ENCODE measurements around the gene KRTAP10-12. TPM values are rescaled to one million over a fixed set of nuclear protein-coding genes. Genes with fewer than 3 reads are reported as not detected.

Gene KRTAP10-12
- total RNA-seq, 1 experiment from 2014 or later: not detected

DNA sequence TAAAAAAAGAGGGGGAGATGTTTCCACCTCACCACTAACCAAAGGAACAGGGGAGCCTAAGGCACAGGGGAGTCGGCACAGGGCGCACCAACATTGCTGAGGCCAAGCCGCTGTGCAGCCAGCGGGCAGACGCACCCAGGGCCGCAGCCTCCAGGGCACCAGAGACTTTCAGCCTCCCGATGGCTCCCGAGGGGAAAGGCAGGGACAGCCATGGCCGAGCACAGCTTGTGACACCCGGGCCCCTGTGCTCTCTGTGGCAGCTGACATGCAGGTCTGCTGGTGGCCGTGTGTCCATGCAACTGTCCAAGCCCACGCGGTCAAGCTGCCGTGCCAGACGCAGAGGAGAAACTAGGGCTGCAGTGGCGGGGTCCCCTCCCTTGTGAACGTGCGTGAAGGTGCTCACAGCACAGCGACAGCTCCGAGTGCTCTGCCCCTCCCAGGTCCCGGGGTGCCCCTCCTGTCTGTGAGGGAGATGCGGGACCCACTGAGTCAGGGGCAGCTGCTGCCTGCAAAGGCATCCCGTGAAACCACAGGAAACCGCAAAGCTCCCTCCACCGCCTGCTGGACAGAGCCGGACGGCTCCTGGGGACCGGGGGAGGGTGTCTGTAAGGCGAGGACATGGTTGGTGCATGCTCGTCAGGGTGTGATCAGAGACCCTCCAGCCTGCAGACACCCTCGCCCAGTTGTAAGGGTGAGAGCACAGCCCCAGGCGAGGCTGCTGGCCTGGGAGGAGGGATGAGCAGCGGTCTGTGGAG lies 48.2 kb upstream of the KRTAP10-12 start (continued):
- TF ChIP-seq JAZF1 (CRISPR knock-in tag; IDR thresholded peaks at IDR 0.05): no peak

DNA sequence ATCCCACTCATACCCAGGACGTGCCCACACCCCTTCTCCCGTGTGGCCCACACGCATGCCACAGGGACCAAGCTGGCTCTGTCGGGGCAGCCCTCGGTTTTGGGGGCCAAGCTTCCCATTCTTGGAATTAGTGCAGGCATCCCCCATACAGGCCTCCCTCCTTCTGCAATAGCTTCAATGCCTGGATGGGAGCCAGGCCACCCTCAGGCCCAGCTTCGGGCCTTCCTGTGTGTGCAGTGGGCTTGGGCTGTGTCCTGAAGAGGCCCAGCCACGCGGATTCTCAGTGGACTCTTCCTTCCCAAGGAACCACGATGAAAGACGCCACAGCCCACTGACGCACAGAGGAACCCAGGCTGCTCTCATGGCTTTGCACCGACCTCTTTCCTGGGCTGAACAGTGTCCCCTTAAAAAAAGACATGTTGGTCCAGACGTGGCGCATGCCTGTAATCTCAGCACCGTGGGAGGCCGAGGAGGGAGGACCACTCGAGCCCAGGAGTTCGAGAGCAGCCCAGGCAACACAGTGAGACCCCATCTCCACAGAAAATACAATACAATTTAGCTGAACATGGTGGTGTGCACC lies 47.4 kb upstream of the KRTAP10-12 start:
- Mint-ChIP-seq H3K27ac (no peak overlapping the region), H3K4me1 (peaks cover 10% of the 10 kb centered on the region), H3K27me3 (ENCODE audit: low read depth) (peaks cover 10% of the 10 kb centered on the region), H3K36me3 (peaks cover 11% of the 10 kb centered on the region), H3K4me3 (no peak overlapping the region), H3K9me3 (peaks cover 13% of the 10 kb centered on the region)
- no peak for ATAC-seq
- TF ChIP-seq, protein P1, sequence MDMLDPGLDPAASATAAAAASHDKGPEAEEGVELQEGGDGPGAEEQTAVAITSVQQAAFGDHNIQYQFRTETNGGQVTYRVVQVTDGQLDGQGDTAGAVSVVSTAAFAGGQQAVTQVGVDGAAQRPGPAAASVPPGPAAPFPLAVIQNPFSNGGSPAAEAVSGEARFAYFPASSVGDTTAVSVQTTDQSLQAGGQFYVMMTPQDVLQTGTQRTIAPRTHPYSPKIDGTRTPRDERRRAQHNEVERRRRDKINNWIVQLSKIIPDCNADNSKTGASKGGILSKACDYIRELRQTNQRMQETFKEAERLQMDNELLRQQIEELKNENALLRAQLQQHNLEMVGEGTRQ (CRISPR knock-in tag; IDR thresholded peaks at IDR 0.05): no peak
- no peak for TF ChIP-seq SMAD4 (CRISPR knock-in tag; IDR thresholded peaks at IDR 0.05)
- TF ChIP-seq ZNF232 (CRISPR knock-in tag; IDR thresholded peaks at IDR 0.05): no peak
- TF ChIP-seq, protein P2, sequence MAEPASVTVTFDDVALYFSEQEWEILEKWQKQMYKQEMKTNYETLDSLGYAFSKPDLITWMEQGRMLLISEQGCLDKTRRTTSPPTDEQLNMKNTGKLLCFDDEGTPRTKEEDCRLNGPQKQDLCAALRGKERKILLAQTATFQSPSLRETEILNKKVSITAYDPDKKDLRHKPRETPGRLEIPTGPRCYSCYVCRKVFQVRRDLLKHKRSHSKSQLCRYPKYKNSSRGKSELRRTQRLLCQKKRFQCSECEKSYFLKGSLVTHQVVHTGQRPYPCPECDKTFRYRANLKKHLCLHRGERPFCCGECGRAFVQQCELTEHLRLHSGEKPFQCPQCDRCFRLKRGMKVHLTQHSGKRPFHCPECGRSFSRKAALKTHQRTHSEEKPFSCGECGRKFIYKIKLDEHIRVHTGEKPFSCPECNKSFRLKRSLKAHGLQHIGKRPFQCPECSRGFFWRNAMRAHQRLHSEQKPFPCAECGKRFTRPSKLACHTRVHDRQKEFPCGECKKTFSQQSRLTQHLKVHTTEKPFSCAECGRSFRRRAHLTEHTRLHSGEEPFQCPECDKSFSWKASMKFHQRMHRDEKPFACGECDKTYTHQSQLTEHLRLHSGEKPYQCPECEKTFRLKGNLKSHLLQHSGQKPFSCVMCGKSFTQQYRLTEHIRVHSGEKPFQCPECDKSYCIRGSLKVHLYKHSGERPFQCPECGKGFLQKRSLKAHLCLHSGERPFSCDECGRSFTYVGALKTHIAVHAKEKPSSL (CRISPR knock-in tag; conservative IDR thresholded peaks at IDR 0.05): no peak
- no peak for TF ChIP-seq GTF2I (CRISPR knock-in tag; conservative IDR thresholded peaks at IDR 0.05)
- no peak for TF ChIP-seq GRHL2 (CRISPR knock-in tag; IDR thresholded peaks at IDR 0.05; ENCODE audit: insufficient replicate concordance, severe bottlenecking)
- TF ChIP-seq, protein P3, sequence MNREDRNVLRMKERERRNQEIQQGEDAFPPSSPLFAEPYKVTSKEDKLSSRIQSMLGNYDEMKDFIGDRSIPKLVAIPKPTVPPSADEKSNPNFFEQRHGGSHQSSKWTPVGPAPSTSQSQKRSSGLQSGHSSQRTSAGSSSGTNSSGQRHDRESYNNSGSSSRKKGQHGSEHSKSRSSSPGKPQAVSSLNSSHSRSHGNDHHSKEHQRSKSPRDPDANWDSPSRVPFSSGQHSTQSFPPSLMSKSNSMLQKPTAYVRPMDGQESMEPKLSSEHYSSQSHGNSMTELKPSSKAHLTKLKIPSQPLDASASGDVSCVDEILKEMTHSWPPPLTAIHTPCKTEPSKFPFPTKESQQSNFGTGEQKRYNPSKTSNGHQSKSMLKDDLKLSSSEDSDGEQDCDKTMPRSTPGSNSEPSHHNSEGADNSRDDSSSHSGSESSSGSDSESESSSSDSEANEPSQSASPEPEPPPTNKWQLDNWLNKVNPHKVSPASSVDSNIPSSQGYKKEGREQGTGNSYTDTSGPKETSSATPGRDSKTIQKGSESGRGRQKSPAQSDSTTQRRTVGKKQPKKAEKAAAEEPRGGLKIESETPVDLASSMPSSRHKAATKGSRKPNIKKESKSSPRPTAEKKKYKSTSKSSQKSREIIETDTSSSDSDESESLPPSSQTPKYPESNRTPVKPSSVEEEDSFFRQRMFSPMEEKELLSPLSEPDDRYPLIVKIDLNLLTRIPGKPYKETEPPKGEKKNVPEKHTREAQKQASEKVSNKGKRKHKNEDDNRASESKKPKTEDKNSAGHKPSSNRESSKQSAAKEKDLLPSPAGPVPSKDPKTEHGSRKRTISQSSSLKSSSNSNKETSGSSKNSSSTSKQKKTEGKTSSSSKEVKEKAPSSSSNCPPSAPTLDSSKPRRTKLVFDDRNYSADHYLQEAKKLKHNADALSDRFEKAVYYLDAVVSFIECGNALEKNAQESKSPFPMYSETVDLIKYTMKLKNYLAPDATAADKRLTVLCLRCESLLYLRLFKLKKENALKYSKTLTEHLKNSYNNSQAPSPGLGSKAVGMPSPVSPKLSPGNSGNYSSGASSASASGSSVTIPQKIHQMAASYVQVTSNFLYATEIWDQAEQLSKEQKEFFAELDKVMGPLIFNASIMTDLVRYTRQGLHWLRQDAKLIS (CRISPR knock-in tag; IDR thresholded peaks at IDR 0.05; ENCODE audit: borderline replicate concordance): no peak
- no peak for TF ChIP-seq IRF2 (CRISPR knock-in tag; IDR thresholded peaks at IDR 0.05; ENCODE audit: borderline replicate concordance, low read depth)
- no peak for TF ChIP-seq FOXJ3 (CRISPR knock-in tag; IDR thresholded peaks at IDR 0.05; ENCODE audit: borderline replicate concordance)
- TF ChIP-seq, protein P4, sequence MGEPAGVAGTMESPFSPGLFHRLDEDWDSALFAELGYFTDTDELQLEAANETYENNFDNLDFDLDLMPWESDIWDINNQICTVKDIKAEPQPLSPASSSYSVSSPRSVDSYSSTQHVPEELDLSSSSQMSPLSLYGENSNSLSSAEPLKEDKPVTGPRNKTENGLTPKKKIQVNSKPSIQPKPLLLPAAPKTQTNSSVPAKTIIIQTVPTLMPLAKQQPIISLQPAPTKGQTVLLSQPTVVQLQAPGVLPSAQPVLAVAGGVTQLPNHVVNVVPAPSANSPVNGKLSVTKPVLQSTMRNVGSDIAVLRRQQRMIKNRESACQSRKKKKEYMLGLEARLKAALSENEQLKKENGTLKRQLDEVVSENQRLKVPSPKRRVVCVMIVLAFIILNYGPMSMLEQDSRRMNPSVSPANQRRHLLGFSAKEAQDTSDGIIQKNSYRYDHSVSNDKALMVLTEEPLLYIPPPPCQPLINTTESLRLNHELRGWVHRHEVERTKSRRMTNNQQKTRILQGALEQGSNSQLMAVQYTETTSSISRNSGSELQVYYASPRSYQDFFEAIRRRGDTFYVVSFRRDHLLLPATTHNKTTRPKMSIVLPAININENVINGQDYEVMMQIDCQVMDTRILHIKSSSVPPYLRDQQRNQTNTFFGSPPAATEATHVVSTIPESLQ (CRISPR knock-in tag; IDR thresholded peaks at IDR 0.05): no peak
- TF ChIP-seq NFATC4 (CRISPR knock-in tag; IDR thresholded peaks at IDR 0.05): no peak
- TF ChIP-seq ZNF263 (CRISPR knock-in tag; IDR thresholded peaks at IDR 0.05; ENCODE audit: low read depth): no peak
- TF ChIP-seq NFE2L1 (CRISPR knock-in tag; IDR thresholded peaks at IDR 0.05): no peak
- TF ChIP-seq ETV6 (CRISPR knock-in tag; IDR thresholded peaks at IDR 0.05): no peak
- TF ChIP-seq RELA (CRISPR knock-in tag; IDR thresholded peaks at IDR 0.05; ENCODE audit: borderline replicate concordance): no peak
- POLR2A ChIA-PET: no interaction called here
- CTCF ChIA-PET: interaction anchor here (1.0 to 1.3 kb wide), 2 partner anchors 100 to 139 kb away, joined by 4 to 6 read pairs; no protein-coding TSS in a partner anchor
- no peak for DNase-seq (ENCODE audit: low spot score)
